22Rv1 (cell line): ENCODE measurements around the gene DUSP12.

Experiments
- ZFX ChIP-seq: fragments of 450-650 bp; IDR thresholded peaks from 2 replicates; pipeline ENCODE4 v1.6.1; 2017; ENCODE audit warnings: antibody characterized with exemption, borderline replicate concordance
- TF ChIP-seq, protein P1 (sequence below): fragments of 450-650 bp; IDR thresholded peaks from 2 replicates; pipeline ENCODE4 v1.5.1; 2017; ENCODE audit warnings: mild to moderate bottlenecking

DNA sequence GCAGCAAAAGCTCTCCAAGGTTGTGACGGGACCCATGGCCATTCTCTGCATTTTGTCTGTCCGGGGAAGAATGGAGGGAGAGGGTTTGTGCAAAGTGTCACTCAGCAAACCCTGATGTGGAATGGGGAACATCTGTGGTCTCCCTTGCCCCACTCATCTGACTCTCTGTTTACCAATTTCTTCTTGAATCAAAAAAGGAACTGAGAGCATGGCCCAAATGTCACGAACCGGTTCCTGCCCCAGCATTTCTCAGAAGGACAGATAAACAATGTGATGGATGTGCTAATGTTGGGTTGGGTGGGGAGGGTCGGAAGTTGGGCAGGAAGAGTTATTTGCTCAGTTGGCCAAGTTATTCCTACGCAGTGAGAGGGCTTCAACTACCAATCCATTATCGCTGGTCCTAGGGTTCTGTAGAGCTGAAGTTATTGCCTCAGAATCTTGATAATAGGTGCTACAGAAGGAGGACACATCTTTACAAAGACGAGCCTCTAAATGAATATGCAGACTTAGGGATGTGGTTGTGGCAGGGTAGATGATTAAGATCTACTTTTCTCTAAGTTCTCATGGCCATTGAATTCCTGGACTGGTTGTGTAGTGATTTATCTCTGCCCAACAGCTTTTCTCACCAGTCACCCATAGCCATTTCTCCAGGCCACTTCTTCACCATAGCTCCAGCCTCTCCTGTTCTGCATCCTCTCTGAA, 9.6 kb upstream of the DUSP12 start:
- TF ChIP-seq, protein P1, sequence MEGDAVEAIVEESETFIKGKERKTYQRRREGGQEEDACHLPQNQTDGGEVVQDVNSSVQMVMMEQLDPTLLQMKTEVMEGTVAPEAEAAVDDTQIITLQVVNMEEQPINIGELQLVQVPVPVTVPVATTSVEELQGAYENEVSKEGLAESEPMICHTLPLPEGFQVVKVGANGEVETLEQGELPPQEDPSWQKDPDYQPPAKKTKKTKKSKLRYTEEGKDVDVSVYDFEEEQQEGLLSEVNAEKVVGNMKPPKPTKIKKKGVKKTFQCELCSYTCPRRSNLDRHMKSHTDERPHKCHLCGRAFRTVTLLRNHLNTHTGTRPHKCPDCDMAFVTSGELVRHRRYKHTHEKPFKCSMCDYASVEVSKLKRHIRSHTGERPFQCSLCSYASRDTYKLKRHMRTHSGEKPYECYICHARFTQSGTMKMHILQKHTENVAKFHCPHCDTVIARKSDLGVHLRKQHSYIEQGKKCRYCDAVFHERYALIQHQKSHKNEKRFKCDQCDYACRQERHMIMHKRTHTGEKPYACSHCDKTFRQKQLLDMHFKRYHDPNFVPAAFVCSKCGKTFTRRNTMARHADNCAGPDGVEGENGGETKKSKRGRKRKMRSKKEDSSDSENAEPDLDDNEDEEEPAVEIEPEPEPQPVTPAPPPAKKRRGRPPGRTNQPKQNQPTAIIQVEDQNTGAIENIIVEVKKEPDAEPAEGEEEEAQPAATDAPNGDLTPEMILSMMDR, result no peak
- no peak for TF ChIP-seq ZFX
